Hepatocyte (in vitro differentiated cells): ENCODE results near the gene PDE8B.

Experiments used
- EZH2 ChIP-seq: fragments of 200-600 bp; sonication (generic); IDR thresholded peaks from 2 replicates; pipeline ENCODE4 v1.6.1; 2016; ENCODE audit warnings: antibody characterized with exemption, mild to moderate bottlenecking, borderline replicate concordance
- EZH2phosphoT487 ChIP-seq: fragments of 200-600 bp; sonication (generic); IDR thresholded peaks from one replicate; pipeline ENCODE4 v1.6.1; 2018; ENCODE audit warnings: antibody characterized with exemption, mild to moderate bottlenecking, low read depth, moderate library complexity; ENCODE audit not compliant: unreplicated experiment, severe bottlenecking
- TF ChIP-seq, protein P1 (sequence below): fragments of 200-600 bp; sonication (generic); IDR thresholded peaks from 2 replicates; pipeline ENCODE4 v1.5.1; 2016; ENCODE audit warnings: antibody characterized with exemption, mild to moderate bottlenecking; ENCODE audit not compliant: poor library complexity

DNA sequence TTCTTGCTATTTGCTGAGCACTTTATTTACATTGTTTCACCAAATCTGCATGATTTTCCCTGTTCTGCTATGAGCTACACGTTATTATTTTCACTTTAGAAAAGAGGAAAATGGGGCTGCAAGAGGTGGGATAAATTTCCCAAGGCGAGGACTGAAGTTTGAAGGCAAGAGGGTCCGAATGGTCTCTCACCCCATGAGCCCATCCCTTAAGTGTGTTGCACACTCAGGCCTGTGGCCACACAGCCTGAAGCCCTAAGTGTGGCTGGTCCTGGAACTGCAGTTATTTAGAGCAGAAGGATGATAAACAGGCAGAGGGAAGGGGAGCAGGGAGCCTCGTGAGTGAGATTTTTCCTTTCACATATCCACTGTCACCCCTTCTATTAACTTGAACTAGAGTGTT, 7.8 kb downstream of the PDE8B start:
- TF ChIP-seq EZH2 = no peak
- TF ChIP-seq, protein P1, sequence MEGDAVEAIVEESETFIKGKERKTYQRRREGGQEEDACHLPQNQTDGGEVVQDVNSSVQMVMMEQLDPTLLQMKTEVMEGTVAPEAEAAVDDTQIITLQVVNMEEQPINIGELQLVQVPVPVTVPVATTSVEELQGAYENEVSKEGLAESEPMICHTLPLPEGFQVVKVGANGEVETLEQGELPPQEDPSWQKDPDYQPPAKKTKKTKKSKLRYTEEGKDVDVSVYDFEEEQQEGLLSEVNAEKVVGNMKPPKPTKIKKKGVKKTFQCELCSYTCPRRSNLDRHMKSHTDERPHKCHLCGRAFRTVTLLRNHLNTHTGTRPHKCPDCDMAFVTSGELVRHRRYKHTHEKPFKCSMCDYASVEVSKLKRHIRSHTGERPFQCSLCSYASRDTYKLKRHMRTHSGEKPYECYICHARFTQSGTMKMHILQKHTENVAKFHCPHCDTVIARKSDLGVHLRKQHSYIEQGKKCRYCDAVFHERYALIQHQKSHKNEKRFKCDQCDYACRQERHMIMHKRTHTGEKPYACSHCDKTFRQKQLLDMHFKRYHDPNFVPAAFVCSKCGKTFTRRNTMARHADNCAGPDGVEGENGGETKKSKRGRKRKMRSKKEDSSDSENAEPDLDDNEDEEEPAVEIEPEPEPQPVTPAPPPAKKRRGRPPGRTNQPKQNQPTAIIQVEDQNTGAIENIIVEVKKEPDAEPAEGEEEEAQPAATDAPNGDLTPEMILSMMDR = peak; percentile 15
- no peak for TF ChIP-seq EZH2phosphoT487
